ENCODE measurements around the gene ANKRD33. TPM values are rescaled to one million over a fixed set of nuclear protein-coding genes. Genes with fewer than 3 reads are reported as not detected.

The ANKRD33 gene
- not detected for polyA plus RNA-seq (2012; ENCODE audit: low read depth, missing spikeins)

DNA sequence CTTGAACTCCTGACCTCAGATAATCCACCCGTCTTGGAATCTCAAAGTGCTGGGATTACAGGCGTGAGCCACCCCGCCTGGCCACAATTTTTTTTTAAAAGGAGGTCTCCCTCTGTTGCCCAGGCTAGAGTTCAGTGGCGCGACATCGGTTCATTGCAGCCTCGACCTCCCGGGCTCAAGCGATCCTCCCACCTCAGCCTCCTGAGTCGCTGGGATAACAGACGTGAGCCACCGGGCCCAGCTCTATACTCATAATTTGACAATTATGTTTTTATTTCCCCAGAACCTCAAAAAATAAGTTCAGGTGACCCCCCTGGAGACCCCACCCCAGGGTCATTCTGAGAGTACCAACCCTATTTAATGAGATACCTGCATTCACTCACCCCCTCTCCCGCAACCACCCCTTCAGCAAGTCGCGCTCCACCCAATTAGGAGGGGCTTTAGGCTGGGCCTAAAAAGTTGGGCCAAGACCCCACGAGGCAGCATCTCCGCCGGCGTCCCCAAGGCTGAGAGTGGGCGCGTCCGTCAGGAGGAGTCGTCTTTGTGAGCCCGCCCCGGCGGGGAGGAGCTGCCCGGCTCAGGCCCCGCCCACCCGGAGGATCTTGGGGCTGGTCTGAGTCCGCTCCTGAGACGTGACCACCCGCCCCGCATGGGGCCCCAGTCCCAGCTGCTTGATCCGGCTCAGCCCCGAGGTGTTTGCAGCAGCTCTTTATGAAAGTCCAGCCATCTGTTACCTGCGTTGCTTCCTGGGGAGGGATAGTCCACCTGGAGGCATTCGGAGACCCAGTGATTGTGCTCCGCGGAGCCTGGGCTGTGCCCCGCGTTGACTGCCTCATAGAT is at the start of gene ANKRD33:
ANKRD33 (plus strand) TSS at position 628 of the 840 bp plus-strand sequence; CDS start at position 712, 84 bp downstream.
- FAIRE-seq (no peak), DNase-seq (ENCODE audit: insufficient read length, low spot score) (no peak)
- no peak for TF ChIP-seq PAX5 (IDR thresholded peaks at IDR 0.05; ENCODE audit: insufficient read depth, low read length, severe bottlenecking)
- TF ChIP-seq POU2F2 (IDR thresholded peaks at IDR 0.05; ENCODE audit: low read depth, low read length), result no peak
- TF ChIP-seq POLR2A (IDR thresholded peaks at IDR 0.05; ENCODE audit: low read depth, low read length), result no peak

- FAIRE-seq (no peak), DNase-seq (ENCODE audit: insufficient read length, low spot score) (no peak)
- no peak for TF ChIP-seq TAF1 (IDR thresholded peaks at IDR 0.05; ENCODE audit: low read depth, low read length)
- TF ChIP-seq PAX5 (IDR thresholded peaks at IDR 0.05; ENCODE audit: insufficient read depth, low read length, severe bottlenecking), result no peak
- no peak for TF ChIP-seq POLR2A (IDR thresholded peaks at IDR 0.05; ENCODE audit: low read depth, low read length)
- TF ChIP-seq POLR2AphosphoS5 (IDR thresholded peaks at IDR 0.05; ENCODE audit: low read depth, low read length), result no peak
- no peak for TF ChIP-seq POU2F2 (IDR thresholded peaks at IDR 0.05; ENCODE audit: low read depth, low read length)
- no peak for TF ChIP-seq SPI1 (IDR thresholded peaks at IDR 0.05; ENCODE audit: low read depth, low read length)
Measured at GRCh38 chr12:51838762-51839161, 49.1 kb upstream of the ANKRD33 start.

- no peak for TF ChIP-seq POLR2AphosphoS5 (IDR thresholded peaks at IDR 0.05; ENCODE audit: low read depth, low read length)
- TF ChIP-seq SPI1 (IDR thresholded peaks at IDR 0.05; ENCODE audit: low read depth, low read length), result no peak
- no peak for TF ChIP-seq PAX5 (IDR thresholded peaks at IDR 0.05; ENCODE audit: insufficient read depth, low read length, severe bottlenecking)
- TF ChIP-seq POLR2A (IDR thresholded peaks at IDR 0.05; ENCODE audit: low read depth, low read length), result no peak
- TF ChIP-seq TAF1 (IDR thresholded peaks at IDR 0.05; ENCODE audit: low read depth, low read length), result no peak
- TF ChIP-seq POU2F2 (IDR thresholded peaks at IDR 0.05; ENCODE audit: low read depth, low read length), result no peak
- DNase-seq (ENCODE audit: insufficient read length, low spot score), result no peak
- FAIRE-seq, result no peak
Measured at GRCh38 chr12:51839310-51839947, 48.5 kb upstream of the ANKRD33 start.

DNA sequence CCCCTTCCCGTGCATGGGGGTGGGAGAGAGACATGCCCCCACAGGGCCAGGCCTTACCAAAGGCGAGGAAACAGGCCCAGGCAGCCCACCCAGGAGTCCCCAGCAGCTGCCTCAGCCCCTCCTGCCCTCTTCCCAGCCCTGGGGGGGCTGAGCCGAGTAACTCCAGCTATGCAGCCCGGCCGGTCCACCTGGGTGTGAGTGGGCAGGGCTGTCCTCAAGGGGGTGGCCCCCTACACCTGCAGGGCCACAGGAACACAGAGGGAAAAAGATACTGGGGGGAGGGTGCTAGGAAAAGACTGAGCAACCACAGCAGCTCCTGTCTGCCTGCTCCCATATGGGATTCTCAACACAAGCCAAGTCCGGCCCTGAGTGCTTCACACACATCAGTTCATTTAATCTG is 46.9 kb upstream of the ANKRD33 start:
- FAIRE-seq (no peak), DNase-seq (ENCODE audit: insufficient read length, low spot score) (no peak)
- TF ChIP-seq POLR2AphosphoS5 (IDR thresholded peaks at IDR 0.05; ENCODE audit: low read depth, low read length) (no peak), POLR2A (IDR thresholded peaks at IDR 0.05; ENCODE audit: low read depth, low read length) (no peak), SPI1 (IDR thresholded peaks at IDR 0.05; ENCODE audit: low read depth, low read length) (no peak), POU2F2 (IDR thresholded peaks at IDR 0.05; ENCODE audit: low read depth, low read length) (no peak), TAF1 (IDR thresholded peaks at IDR 0.05; ENCODE audit: low read depth, low read length) (no peak), PAX5 (IDR thresholded peaks at IDR 0.05; ENCODE audit: insufficient read depth, low read length, severe bottlenecking) (no peak)

GRCh38 chr12:51841727-51842126 is 46.2 kb upstream of the ANKRD33 start:
- no peak for TF ChIP-seq POLR2A (IDR thresholded peaks at IDR 0.05; ENCODE audit: low read depth, low read length)
- no peak for TF ChIP-seq POU2F2 (IDR thresholded peaks at IDR 0.05; ENCODE audit: low read depth, low read length)
- no peak for TF ChIP-seq SPI1 (IDR thresholded peaks at IDR 0.05; ENCODE audit: low read depth, low read length)
- TF ChIP-seq POLR2AphosphoS5 (IDR thresholded peaks at IDR 0.05; ENCODE audit: low read depth, low read length), result no peak
- no peak for TF ChIP-seq TAF1 (IDR thresholded peaks at IDR 0.05; ENCODE audit: low read depth, low read length)
- TF ChIP-seq PAX5 (IDR thresholded peaks at IDR 0.05; ENCODE audit: insufficient read depth, low read length, severe bottlenecking), result no peak
- DNase-seq (ENCODE audit: insufficient read length, low spot score), result no peak
- FAIRE-seq, result no peak

DNA sequence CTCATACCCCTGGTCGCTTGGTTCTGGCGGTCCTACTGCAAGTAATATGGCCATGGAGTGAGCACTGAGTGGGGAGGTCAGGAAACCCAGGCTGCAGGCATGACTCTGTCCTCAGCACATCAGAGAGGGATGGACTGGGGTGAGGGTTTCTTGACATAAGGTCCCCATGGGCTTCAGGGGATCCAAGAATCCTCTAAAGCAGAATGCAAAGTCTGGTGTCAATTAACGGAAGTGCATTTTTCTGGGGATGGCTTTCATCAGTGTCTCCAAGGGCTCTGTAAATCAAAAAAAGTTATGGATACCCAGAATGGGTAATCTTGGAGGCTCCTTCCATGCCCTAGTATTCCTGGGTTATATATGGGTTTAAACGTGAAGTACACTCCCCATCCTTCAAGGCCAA is 43.0 kb upstream of the ANKRD33 start:
- DNase-seq (ENCODE audit: insufficient read length, low spot score), result no peak
- no peak for FAIRE-seq
- no peak for TF ChIP-seq POU2F2 (IDR thresholded peaks at IDR 0.05; ENCODE audit: low read depth, low read length)
- no peak for TF ChIP-seq PAX5 (IDR thresholded peaks at IDR 0.05; ENCODE audit: insufficient read depth, low read length, severe bottlenecking)
- TF ChIP-seq SPI1 (IDR thresholded peaks at IDR 0.05; ENCODE audit: low read depth, low read length), result no peak
- no peak for TF ChIP-seq POLR2A (IDR thresholded peaks at IDR 0.05; ENCODE audit: low read depth, low read length)
- TF ChIP-seq POLR2AphosphoS5 (IDR thresholded peaks at IDR 0.05; ENCODE audit: low read depth, low read length), result no peak
- TF ChIP-seq TAF1 (IDR thresholded peaks at IDR 0.05; ENCODE audit: low read depth, low read length), result no peak

DNA sequence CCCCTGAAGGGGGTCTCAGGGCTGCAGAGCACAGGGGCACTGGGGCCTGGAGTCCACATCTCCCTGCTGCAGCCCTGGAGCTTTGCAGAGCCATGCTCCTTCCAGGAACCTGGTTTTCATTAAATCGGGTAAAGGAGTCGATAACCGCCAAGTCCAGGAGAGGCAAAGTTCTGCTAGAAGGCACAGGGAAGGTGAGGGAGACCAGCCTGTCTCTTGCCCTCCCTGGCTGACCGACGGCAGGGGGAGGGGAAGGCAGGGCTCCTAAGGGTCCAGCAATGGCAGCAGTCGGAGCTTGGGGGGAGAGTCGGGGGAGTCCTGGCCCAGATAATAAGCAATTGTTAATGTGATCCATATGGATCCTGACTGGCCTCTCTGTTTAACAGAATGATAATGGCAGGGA is 42.4 kb upstream of the ANKRD33 start:
- DNase-seq (ENCODE audit: insufficient read length, low spot score) (no peak), FAIRE-seq (no peak)
- TF ChIP-seq TAF1 (IDR thresholded peaks at IDR 0.05; ENCODE audit: low read depth, low read length) (no peak), POU2F2 (IDR thresholded peaks at IDR 0.05; ENCODE audit: low read depth, low read length) (no peak), POLR2AphosphoS5 (IDR thresholded peaks at IDR 0.05; ENCODE audit: low read depth, low read length) (no peak), PAX5 (IDR thresholded peaks at IDR 0.05; ENCODE audit: insufficient read depth, low read length, severe bottlenecking) (no peak), POLR2A (IDR thresholded peaks at IDR 0.05; ENCODE audit: low read depth, low read length) (no peak), SPI1 (IDR thresholded peaks at IDR 0.05; ENCODE audit: low read depth, low read length) (no peak)

DNA sequence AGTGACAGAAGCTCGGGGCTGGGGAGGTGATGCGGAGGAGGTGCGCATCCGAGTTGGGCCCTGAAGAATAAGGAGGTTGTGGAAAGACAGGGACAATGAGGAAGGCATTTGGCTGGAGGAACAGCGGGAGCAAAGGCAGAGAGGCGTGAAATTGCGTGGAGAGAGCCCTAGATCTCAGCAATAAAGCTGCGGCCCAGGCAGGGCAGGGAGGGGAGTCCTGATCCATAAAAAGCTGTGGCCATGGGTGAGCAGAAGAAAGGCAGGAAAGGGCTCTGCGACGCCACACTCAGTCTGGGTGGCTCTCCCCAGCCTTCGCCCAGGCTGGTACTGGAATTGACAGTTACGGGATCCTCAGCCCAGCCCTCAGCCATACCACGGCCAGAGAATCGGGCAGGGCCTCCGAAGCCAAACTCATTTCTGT is 41.6 kb upstream of the ANKRD33 start:
- no peak for FAIRE-seq
- no peak for DNase-seq (ENCODE audit: insufficient read length, low spot score)
- no peak for TF ChIP-seq POU2F2 (IDR thresholded peaks at IDR 0.05; ENCODE audit: low read depth, low read length)
- no peak for TF ChIP-seq POLR2AphosphoS5 (IDR thresholded peaks at IDR 0.05; ENCODE audit: low read depth, low read length)
- TF ChIP-seq PAX5 (IDR thresholded peaks at IDR 0.05; ENCODE audit: insufficient read depth, low read length, severe bottlenecking), result no peak
- TF ChIP-seq SPI1 (IDR thresholded peaks at IDR 0.05; ENCODE audit: low read depth, low read length), result no peak
- no peak for TF ChIP-seq TAF1 (IDR thresholded peaks at IDR 0.05; ENCODE audit: low read depth, low read length)
- TF ChIP-seq POLR2A (IDR thresholded peaks at IDR 0.05; ENCODE audit: low read depth, low read length), result no peak

- FAIRE-seq (no peak), DNase-seq (ENCODE audit: insufficient read length, low spot score) (no peak)
- TF ChIP-seq POLR2AphosphoS5 (IDR thresholded peaks at IDR 0.05; ENCODE audit: low read depth, low read length) (no peak), PAX5 (IDR thresholded peaks at IDR 0.05; ENCODE audit: insufficient read depth, low read length, severe bottlenecking) (no peak), POLR2A (IDR thresholded peaks at IDR 0.05; ENCODE audit: low read depth, low read length) (no peak), TAF1 (IDR thresholded peaks at IDR 0.05; ENCODE audit: low read depth, low read length) (no peak), SPI1 (IDR thresholded peaks at IDR 0.05; ENCODE audit: low read depth, low read length) (no peak), POU2F2 (IDR thresholded peaks at IDR 0.05; ENCODE audit: low read depth, low read length) (no peak)
Measured at GRCh38 chr12:51846911-51847642, 40.8 kb upstream of the ANKRD33 start.

Data from GM12891 (cell line).